HG03469 (cell line): ENCODE measurements around the gene NOTCH3.
A peak's percentile ranks its signal among the peaks of the same experiment; 100 is the strongest.

Experiments used
- ATAC-seq: cut with Tn5 transposase; IDR thresholded peaks from one replicate; pipeline ENCODE4 v1.9.1; 2021; ENCODE audit warnings: mild to moderate bottlenecking, moderate library complexity, moderate number of reproducible peaks; ENCODE audit not compliant: unreplicated experiment

Gene NOTCH3

DNA sequence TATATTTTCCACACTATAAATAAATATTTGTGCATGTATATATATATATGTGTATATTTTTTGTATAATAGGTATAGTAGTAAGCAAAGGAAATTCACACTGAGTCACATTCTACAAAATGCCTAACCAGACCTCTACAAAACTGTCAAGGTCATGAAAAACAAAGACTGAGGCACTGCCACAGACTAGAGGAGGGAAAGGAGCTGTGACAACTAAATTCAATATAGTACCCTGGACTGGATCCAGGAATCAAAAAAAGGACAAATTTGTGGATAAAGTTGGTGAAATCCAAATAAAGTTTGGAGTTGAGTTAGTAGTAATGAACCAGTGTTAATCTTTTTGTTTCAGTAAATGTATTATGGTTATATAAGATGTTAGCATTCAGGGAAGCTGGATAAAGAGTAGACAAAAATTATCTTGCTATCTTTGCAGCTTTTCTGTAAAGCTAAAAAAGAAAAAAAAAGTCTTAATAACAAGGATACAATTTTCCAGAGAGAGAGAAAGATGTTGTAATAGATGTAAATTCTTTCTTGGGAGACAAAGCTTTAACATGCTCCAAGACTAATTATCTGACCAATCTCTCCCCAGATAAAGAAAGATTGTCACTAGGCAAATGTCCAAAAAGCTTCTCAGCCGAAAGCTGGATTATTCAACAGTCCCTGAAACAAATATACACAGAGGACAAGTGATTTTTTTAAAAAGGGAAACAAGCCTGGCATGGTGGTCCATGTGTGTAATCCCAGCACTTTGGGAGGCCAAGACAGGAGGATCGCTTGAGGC, 74.5 kb downstream of the NOTCH3 start:
- ATAC-seq: no peak

DNA sequence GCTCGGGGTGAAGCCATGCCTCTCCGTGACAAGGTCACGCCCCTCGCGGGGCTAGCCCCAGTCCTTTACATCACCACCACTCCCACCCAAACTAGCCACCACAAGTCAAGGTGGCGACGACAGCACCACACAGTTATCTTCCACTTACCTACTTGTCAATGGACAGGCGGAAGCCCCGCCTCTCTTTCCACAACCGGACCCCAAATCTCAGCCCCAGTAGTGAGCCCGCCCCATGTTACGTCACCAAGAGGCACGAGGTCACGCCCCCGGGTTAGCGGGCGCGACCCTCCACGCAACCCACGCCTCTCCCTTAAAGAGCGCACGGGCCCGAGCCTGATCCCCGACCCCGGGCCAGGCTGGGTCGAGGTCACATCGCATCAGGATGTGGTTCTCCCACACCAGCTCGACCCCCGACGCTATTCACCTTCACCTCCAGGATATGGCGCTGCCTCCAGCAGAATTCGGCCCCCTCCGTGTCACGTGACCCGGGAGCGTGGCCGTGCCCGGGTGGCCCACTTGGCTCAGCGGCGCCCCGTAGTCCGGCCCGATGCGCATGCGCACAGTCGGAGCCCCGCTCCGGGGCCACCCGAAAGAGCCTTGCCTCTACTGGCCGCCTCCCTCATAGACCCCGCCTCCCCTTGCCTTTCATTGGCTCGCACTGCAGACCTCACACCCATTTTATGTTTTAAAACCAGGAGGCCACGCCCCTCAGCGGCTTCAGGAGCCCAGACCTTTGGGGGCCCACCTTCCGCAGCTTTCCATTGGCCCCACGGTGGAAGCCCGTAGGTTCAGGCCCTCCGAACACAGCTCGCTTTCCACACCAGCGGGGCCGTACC, 75.3 kb downstream of the NOTCH3 start:
- ATAC-seq: peak; percentile 69

DNA sequence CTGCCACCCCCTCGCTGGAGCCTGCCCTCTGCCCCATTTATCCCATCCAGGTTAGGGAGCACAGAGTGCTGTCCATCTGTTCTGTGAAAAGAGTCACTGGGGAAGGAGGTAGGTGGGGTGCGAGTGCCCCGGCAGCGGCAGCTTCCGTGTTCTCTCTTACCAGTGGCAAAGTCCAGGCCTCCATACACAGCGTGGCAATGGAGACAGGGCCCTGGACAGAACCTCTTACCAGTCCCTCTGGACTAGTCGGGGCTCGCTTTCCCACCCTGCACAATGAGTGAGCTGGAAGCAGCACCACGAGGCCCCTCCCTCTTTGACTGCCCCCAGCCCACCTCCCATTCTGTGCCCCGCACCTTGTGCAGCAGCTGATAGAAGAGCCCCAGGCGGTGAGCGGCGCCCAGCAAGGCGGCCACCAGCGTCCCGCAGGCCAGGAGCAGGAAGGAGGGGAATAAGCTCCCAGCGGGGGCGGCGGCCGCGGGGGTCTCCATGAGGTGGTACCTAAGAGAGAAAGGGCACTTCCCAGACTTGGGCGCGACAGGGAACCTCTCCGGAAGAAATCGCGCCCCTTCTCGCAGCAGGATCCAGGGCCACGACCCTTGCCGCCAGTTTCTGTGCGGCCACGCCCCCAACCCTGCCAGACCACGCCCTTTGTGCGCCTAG, 76.1 kb downstream of the NOTCH3 start:
- peak; percentile 3 for ATAC-seq

DNA sequence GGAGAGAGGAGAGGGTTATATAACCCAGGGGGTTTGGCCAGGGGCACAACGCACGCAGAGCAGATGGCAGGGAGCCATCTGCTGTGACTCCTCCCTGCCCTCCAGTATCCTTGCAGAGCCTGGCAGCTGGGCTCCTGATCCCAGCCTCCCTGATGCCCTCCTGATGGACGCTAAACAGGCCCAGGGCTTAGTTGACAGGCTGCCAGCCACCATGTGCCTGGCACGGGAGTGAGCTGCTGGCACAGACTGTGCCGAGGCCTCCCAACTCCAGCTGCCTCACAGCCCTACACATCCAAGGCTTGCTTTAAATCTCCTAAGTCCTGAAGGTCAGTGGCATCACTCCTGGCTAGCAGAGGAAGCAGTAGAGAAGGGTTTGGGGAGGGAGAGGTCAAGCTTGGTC, 76.9 kb downstream of the NOTCH3 start:
- no peak for ATAC-seq

DNA sequence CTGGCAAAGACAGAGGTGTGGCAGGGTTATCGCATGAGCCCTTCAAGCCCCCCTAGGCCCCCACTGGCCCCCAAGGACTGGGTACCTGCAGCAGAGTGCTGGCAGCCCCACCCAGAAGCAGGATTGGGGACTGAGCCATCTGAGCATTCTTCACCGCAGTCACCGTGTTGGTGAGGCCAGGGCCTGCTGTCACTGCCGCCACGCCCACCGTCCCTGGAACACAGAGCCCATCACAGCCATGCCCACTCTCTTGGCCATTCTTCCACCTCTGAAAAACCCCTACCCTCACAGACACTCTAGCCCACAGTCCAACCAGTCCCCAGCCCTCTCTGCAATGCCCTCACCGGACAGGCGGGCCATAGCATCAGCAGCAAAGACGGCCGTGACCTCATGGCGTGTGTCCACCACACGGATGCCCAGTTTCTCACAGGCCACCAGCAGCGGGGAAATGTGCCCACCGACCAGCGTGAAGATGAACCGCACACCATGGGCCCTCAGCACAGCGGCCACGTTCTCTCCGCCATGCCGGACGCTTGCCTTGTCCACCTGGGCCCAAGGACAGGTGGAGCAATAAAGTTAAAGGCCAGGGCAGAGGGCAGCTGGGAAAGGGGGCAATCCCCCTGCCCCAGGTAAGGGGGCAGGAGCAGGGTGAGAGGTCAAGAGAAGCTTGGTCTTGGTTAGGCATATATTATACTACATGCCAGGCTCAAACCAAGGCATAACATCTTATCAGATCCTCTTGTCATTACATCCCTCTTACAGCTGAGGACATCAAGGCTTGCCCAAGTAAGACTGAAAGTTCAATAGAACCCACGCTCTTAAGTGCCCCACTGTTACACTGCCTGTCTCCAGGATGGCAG, 77.5 kb downstream of the NOTCH3 start:
- ATAC-seq: no peak

DNA sequence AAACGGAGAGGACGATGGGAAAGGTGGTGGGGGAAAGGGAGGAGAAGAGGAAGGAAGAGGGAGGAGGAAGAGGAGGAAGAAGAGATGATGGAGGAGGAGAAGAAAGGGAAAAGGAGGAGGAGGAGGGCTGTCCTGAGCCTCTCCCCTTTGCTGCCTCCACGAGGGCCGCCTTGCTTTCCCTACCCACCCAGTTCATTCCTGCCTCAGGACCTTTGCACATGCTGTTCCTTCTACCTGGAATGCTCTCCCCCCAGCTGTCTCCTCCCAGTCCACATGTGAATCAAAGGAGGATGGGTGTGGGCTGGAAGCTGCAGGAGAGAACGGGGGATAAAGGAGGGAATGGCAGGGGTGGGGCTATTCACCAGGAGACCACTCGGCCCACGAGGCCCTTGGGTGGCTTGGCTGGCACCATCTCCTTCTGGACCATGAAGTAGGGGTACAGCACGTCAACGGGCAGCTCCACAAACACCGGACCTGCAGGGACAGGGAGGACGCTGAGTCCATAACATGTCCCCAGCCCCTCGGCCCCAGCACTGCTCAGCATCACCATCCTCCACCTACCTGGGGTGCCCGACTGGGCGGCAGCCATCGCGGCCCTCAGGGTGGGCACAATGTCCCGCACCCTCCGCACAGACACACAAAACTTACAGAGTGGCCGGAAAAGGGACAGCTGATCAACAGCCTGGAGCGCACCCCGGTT, 78.3 kb downstream of the NOTCH3 start:
- ATAC-seq: no peak

DNA sequence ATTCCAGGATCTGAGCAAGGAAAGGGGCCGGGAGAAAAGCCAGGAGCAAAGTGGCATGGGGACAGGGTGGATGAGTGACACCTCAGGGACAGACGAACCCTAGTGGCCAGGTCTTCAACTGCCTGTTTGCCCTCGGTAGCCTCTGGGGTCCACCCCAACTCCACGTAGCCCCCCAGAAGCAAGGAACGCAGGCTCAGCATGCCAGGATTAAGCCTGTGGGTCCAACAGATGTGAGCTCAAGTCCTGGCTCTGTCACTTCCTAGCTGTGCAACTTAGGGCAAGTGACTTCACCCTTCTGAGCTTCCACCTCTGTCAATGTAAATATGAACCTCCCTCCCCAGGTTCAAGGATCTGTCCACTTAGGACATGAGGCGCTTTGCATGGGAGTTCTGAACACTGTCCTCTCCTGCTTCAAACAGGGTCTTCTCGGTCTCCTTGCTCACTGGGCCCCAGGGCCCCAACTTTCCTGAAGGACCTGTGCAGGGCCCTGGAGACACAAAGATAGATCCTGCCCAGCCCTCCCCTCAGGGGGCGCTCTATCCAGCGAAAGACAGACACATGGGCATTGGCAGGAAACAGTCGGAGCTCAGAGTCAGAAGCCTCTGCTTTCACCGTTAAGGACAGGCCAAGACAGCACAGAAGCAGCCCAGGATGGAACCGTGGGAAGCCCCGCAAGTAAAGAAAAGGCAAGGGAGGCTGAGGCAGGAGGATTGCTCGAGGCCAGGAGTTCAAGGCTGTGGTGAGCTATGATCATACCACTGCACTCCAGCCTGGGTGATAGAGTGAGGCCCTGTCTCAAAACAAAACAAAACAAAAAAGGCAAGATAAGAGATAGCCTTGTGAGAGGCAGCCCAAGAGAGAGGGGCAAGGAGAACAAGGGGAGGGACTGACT, 80.4 kb downstream of the NOTCH3 start:
- ATAC-seq: no peak

DNA sequence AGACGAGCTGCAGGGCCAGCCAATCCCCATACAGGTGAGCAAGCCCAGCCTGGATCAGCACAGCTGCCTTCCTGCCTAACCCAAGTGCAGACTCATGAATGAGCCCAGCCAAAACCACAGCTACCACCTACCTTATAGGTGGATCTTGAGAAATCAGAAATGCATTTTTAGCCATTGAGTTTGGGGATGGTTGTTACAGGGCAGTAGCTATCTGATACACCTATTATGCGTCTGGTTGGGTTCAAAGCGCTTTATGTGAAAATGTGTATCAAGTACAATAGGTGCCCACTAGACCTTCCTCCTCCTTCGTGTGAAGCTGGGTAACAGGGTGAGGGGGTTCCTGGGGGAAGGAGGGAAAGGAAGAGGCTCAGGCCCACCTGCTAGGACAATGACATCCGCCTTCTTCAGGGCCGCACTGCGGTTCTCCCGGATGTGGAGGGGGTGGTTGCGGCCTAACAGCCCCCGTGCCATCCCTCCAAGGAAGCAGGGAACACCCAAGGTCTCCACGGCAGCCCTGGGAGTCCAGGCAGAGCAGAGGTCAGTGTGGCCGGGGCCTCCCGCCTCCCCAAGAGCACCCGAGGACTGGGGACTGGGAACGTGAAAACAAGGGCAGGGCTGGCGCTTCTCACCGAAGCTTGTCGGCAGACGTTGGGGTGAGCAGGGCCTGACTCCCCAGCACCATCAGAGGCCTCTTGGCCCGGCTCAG, 81.9 kb downstream of the NOTCH3 start:
- no peak for ATAC-seq

DNA sequence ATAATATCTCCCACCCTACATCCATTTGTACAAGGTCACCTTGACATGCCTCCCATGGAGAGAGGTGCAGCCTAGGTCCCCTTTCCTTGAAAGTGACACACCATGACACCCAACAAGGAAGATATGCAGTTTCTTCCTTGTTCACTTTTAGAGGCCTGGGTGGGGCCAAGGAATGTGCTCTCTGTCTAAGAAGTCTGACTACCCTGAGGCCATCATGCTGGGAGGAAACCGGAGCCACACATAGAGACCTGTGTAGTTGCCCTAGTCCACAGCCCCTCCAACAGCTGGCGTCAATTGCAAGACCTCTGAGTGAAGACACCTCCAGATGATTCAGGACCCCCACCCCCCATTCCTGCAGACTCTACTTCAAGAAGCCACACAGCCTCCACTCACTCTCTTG, 82.5 kb downstream of the NOTCH3 start:
- no peak for ATAC-seq

DNA sequence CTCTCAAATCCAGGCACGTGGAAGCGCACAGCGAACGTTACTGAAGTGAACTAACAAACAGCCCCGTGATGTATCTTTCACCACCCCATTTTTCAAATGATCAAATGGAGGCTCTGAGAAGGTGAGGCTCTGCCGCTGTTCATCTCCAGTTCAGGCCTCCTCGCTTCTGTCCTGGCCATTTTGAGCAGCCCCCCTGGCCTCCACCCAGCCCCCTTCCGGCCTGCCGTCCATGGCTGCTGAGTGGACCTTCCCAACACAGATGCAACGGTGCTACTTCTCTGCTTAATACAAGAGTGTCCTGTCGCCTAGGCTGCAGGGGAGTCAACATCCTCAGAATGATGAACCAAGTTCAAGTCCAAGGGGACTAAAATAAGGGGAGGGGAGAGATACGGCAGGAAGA, 83.9 kb downstream of the NOTCH3 start:
- no peak for ATAC-seq

DNA sequence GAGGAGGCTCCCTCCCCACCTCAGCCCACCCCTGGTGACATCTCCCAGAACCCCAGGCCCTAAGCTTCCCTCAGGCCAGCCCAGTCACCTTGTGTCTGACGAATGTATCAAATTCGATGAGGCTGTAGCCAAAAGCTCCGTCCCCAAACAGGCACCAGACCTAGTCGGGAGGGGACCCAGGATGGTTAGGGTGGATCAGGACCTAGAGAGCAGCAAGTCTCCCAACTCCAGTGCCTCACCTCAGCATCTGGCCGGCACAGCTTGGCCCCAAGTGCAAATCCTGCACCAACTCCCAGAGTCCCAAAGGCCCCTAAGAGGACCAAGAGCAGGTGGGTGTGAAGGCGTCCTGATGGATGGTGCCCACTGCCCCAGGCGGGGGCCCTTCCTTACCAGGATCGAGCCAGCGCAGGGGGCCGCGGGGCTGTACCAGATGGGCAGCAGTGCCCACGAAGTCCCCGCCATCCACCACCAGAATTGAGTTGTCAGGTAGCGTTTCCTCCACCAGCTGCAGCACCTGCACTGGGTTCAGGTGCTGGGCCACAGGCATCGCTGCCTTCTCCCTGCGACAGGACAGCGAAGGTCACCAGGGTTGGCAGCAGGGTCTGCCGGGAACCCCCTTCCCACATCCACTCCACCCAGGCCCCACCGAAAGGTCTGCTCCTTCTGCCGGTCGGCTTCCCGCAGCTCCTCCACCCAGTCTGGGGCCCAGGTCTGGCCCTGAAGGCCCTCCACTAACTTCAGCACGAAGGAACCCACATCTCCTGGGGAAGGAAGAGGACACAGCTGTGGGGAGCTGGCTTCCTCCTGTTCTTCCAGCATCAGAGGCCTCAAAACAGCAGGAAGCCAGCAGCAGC, 84.8 kb downstream of the NOTCH3 start:
- ATAC-seq: no peak

DNA sequence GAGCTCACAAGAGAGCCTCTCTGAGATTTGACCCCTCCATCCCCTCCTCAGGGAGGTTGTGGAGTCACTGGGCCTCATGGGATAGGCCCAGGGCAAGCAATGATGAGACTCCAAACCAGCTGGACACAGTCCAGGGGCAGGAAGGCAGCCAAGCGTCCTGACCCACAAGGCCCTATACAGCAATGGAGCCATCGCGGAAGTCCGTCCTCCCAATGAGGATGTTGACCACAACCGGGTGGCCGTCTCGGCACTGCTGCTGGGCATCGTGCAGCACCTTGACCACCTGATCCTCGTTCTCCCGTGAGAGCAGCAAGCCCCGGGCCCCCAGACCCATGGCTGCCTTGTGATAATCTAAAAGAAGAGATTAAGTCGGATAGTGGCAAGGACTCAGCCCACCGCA, 85.7 kb downstream of the NOTCH3 start:
- no peak for ATAC-seq

DNA sequence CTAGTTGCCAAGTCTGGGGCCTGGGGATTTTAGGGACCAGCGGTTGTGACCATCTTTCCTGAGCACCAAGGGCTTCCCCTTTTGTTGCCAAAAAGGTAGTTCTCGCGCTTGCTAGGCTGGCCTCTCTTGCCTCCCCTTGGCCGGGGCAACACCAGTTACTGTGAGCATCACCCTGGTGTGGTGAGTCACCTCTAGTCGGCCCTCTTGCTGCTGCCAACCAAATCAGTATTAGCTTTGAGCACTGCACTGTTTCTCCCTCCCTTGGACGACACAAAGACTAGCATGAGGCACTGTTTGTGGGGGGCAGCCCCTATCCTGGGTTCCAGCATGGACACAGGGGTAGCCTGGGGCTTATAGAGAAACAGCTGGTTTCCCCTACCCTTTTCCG, 86.6 kb downstream of the NOTCH3 start:
- ATAC-seq: no peak

DNA sequence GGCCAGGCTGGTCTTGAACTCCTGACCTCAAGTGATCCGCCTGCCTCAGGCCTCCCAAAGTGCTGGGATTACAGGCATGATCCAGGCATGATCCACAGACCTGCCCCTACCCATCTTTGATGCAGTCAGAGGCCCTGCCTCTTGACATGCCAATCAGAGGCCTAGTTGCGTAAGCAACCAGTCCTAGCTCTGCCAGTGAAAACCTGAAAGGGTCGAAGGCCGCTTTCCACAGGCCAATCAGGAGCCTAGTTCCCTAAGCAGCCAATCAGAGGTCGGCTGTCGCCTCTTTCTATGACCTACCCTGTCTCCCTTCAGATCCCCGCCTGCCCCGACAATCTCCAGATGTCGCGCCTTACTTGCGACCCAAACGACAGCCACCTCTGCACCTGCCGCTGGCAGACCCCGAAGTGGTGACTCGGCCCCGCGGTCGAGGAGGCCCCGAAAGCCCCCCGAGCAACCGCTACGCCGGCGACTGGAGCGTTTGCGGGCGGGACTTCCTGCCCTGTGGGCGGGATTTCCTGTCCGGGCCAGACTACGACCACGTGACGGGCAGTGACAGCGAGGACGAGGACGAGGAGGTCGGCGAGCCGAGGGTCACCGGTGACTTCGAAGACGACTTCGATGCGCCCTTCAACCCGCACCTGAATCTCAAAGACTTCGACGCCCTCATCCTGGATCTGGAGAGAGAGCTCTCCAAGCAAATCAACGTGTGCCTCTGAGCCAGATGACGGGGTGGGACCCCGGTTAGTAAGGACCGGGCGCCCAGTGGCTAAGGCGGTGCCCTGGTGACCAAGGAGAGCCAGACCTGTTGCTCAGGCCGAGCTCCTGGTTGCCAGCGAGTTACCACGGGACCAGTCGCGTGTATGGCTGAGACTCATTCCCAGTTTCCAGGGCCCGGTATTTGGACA, 87.3 kb downstream of the NOTCH3 start:
- no peak for ATAC-seq

DNA sequence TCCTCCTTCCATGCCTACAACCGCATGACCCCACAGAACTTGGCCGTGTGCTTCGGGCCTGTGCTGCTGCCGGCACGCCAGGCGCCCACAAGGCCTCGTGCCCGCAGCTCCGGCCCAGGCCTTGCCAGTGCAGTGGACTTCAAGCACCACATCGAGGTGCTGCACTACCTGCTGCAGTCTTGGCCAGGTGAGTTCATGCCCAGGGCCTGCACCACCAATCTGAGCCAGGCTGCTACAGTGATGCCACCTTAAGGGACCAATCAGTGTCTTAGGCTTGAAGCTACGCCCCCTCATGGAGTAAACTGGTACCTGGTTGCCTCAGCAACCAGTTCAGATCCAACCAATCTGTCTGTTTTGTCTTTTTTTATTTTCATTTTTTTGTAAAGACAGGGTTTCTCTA, 88.4 kb downstream of the NOTCH3 start:
- ATAC-seq: no peak

DNA sequence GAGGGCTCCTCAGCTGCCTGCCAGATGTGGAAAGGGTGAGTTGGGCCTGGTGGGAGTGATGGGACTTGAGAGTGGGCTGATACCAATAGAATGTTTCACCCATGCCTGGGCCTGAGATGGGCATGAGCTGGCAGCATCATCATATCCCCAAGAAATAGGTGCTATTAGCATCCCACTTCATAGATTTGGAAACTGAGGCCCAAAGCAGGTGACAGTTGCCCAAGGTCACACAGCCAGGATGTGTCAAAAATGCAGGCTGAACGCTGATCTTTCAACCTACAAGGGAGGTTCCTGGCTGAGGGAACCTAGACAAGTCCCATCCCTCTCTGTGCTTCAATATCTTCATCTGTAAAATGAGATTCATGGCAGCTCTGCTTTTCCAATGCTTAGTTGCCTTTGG, 89.0 kb downstream of the NOTCH3 start:
- ATAC-seq: no peak

DNA sequence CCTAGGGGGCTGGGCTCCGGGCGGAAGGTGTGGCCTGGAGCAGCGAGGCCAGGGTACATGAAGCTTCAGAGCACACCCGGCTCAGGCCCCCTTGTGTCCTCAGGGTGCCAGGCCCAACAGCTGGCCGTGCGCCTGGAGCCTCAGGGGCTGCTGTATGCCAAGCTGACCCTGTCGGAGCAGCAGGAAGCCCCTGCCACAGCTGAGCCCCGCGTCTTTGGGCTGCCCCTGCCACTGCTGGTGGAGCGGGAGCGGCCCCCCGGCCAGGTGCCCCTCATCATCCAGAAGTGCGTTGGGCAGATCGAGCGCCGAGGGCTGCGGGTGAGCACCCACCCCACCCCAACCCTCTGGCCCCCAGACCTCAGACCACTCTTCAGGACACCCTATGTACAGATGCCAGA, 90.4 kb downstream of the NOTCH3 start:
- no peak for ATAC-seq
